ENCODE data around the gene BRMS1L.

DNA sequence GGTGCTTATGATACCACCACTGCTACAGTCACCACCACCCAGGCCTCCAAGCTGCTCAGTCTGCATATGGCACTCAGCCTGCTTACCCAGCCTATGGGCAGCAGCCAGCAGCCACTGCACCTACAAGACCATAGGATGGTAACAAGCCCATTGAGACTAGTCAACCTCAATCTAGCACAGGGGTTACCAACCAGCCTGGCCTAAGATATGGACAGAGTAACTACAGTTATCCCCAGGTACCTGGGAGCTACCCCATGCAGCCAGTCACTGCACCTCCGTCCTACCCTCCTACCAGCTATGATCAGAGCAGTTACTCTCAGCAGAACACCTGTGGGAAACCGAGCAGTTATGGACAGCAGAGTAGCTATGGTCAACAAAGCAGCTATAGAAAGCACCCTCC lies 55.1 kb downstream of the BRMS1L start:
- TF ChIP-seq, protein P1, sequence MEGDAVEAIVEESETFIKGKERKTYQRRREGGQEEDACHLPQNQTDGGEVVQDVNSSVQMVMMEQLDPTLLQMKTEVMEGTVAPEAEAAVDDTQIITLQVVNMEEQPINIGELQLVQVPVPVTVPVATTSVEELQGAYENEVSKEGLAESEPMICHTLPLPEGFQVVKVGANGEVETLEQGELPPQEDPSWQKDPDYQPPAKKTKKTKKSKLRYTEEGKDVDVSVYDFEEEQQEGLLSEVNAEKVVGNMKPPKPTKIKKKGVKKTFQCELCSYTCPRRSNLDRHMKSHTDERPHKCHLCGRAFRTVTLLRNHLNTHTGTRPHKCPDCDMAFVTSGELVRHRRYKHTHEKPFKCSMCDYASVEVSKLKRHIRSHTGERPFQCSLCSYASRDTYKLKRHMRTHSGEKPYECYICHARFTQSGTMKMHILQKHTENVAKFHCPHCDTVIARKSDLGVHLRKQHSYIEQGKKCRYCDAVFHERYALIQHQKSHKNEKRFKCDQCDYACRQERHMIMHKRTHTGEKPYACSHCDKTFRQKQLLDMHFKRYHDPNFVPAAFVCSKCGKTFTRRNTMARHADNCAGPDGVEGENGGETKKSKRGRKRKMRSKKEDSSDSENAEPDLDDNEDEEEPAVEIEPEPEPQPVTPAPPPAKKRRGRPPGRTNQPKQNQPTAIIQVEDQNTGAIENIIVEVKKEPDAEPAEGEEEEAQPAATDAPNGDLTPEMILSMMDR (IDR thresholded peaks at IDR 0.05), result no peak
- TF ChIP-seq POLR2A (IDR thresholded peaks at IDR 0.05), result no peak
- no peak for TF ChIP-seq POLR2AphosphoS5 (IDR thresholded peaks at IDR 0.05)
- TF ChIP-seq EP300 (IDR thresholded peaks at IDR 0.05), result no peak
